ENCODE measurements around the gene CDHR2. TPM values are rescaled to one million over a fixed set of nuclear protein-coding genes. Genes with fewer than 3 reads are reported as not detected.
A peak's percentile ranks its signal among the peaks of the same experiment; 100 is the strongest.

Gene CDHR2
- total RNA-seq, 1 donor from 2014 or later, result 0.43 TPM

- no peak for TF ChIP-seq CTCF (IDR thresholded peaks at IDR 0.05)
- Mint-ChIP-seq H3K9me3 (ENCODE audit: unreplicated experiment) (no peaks in the 10 kb centered on the region), H3K36me3 (ENCODE audit: unreplicated experiment) (no peaks in the 10 kb centered on the region), H3K4me1 (ENCODE audit: unreplicated experiment) (peaks cover 34% of the 10 kb centered on the region), H3K4me3 (ENCODE audit: unreplicated experiment) (peak overlapping the region; percentile 73), H3K27me3 (ENCODE audit: unreplicated experiment) (no peaks in the 10 kb centered on the region), H3K27ac (ENCODE audit: unreplicated experiment) (peak overlapping the region; percentile 38)
- no peak for DNase-seq (ENCODE audit: extremely low spot score, unreplicated experiment)
Measured at GRCh38 chr5:176541338-176542134, 7.6 kb upstream of the CDHR2 start.

GRCh38 chr5:176542135-176542595 is 7.0 kb upstream of the CDHR2 start:
- H3K4me1 Mint-ChIP-seq (ENCODE audit: unreplicated experiment), result peaks cover 34% of the 10 kb centered on the region
- peak overlapping the region; percentile 73 for H3K4me3 Mint-ChIP-seq (ENCODE audit: unreplicated experiment)
- H3K36me3 Mint-ChIP-seq (ENCODE audit: unreplicated experiment), result no peaks in the 10 kb centered on the region
- DNase-seq (ENCODE audit: extremely low spot score, unreplicated experiment), result no peak
- TF ChIP-seq CTCF (IDR thresholded peaks at IDR 0.05), result no peak
- no peaks in the 10 kb centered on the region for H3K27me3 Mint-ChIP-seq (ENCODE audit: unreplicated experiment)
- no peaks in the 10 kb centered on the region for H3K9me3 Mint-ChIP-seq (ENCODE audit: unreplicated experiment)
- H3K27ac Mint-ChIP-seq (ENCODE audit: unreplicated experiment), result peak overlapping the region; percentile 38

GRCh38 chr5:176542596-176543427 is 6.3 kb upstream of the CDHR2 start:
- Mint-ChIP-seq H3K9me3 (ENCODE audit: unreplicated experiment) (no peaks in the 10 kb centered on the region), H3K27me3 (ENCODE audit: unreplicated experiment) (no peaks in the 10 kb centered on the region), H3K36me3 (ENCODE audit: unreplicated experiment) (no peaks in the 10 kb centered on the region), H3K4me1 (ENCODE audit: unreplicated experiment) (peaks cover 34% of the 10 kb centered on the region), H3K4me3 (ENCODE audit: unreplicated experiment) (peak overlapping the region; percentile 73), H3K27ac (ENCODE audit: unreplicated experiment) (peak overlapping the region; percentile 35)
- peak; percentile 21 for TF ChIP-seq CTCF (IDR thresholded peaks at IDR 0.05)
- DNase-seq (ENCODE audit: extremely low spot score, unreplicated experiment), result no peak

- no peak for DNase-seq (ENCODE audit: extremely low spot score, unreplicated experiment)
- peak overlapping the region; percentile 52 for H3K27ac Mint-ChIP-seq (ENCODE audit: unreplicated experiment)
Measured at GRCh38 chr5:176543428-176544182, 5.5 kb upstream of the CDHR2 start.

More at GRCh38 chr5:176543428-176544182, 5.5 kb upstream of the CDHR2 start:
- peak overlapping the region; percentile 83 for H3K4me3 Mint-ChIP-seq (ENCODE audit: unreplicated experiment)
- no peaks in the 10 kb centered on the region for H3K9me3 Mint-ChIP-seq (ENCODE audit: unreplicated experiment)
- H3K36me3 Mint-ChIP-seq (ENCODE audit: unreplicated experiment), result no peaks in the 10 kb centered on the region
- TF ChIP-seq CTCF (IDR thresholded peaks at IDR 0.05), result no peak
- peaks cover 28% of the 10 kb centered on the region for H3K4me1 Mint-ChIP-seq (ENCODE audit: unreplicated experiment)
- no peaks in the 10 kb centered on the region for H3K27me3 Mint-ChIP-seq (ENCODE audit: unreplicated experiment)
